Measurements from ENCODE around the gene CD55.

The CD55 gene

GRCh38 chr1:207398986-207399385 is 77.5 kb downstream of the CD55 start:
- DNase-seq = no peak
- Histone ChIP-seq H3K4me3 (ENCODE audit: low read depth, low read length) (no peak overlapping the region), H3K36me3 (no peaks in the 10 kb centered on the region), H3K27me3 (peaks cover 7% of the 10 kb centered on the region), H3K4me1 (no peaks in the 10 kb centered on the region), H3K9me3 (no peaks in the 10 kb centered on the region)
- TF ChIP-seq CTCF (IDR thresholded peaks at IDR 0.05; ENCODE audit: low read depth, low read length) = no peak

- no peaks in the 10 kb centered on the region for H3K36me3 ChIP-seq
- no peak for DNase-seq
- no peak overlapping the region for H3K4me3 ChIP-seq (ENCODE audit: low read depth, low read length)
- TF ChIP-seq CTCF (IDR thresholded peaks at IDR 0.05; ENCODE audit: low read depth, low read length) = peak; percentile 35; the same call in 1 of the 2 replicates
- no peaks in the 10 kb centered on the region for H3K4me1 ChIP-seq
- H3K9me3 ChIP-seq = no peaks in the 10 kb centered on the region
- H3K27me3 ChIP-seq = peaks cover 10% of the 10 kb centered on the region
Observed at GRCh38 chr1:207401578-207401977, 80.1 kb downstream of the CD55 start.

GRCh38 chr1:207402744-207403143 is 81.3 kb downstream of the CD55 start:
- H3K36me3 ChIP-seq = no peaks in the 10 kb centered on the region
- no peak for TF ChIP-seq CTCF (IDR thresholded peaks at IDR 0.05; ENCODE audit: low read depth, low read length)
- DNase-seq = no peak

GRCh38 chr1:207404849-207405525 is 83.5 kb downstream of the CD55 start:
- TF ChIP-seq CTCF (IDR thresholded peaks at IDR 0.05; ENCODE audit: low read depth, low read length) = peak; percentile 87
- H3K27me3 ChIP-seq = peaks cover 27% of the 10 kb centered on the region
- H3K9me3 ChIP-seq = no peaks in the 10 kb centered on the region
- H3K36me3 ChIP-seq = no peaks in the 10 kb centered on the region
- H3K4me1 ChIP-seq = no peaks in the 10 kb centered on the region
- no peak for DNase-seq
- no peak overlapping the region for H3K4me3 ChIP-seq (ENCODE audit: low read depth, low read length)

More at GRCh38 chr1:207402744-207403143, 81.3 kb downstream of the CD55 start:
- no peaks in the 10 kb centered on the region for H3K9me3 ChIP-seq
- H3K27me3 ChIP-seq = peaks cover 14% of the 10 kb centered on the region
- no peaks in the 10 kb centered on the region for H3K4me1 ChIP-seq
- H3K4me3 ChIP-seq (ENCODE audit: low read depth, low read length) = no peak overlapping the region

GRCh38 chr1:207405814-207406213 is 84.3 kb downstream of the CD55 start:
- Histone ChIP-seq H3K9me3 (no peaks in the 10 kb centered on the region), H3K36me3 (no peaks in the 10 kb centered on the region), H3K4me1 (no peaks in the 10 kb centered on the region), H3K27me3 (peaks cover 27% of the 10 kb centered on the region), H3K4me3 (ENCODE audit: low read depth, low read length) (no peak overlapping the region)
- no peak for DNase-seq
- no peak for TF ChIP-seq CTCF (IDR thresholded peaks at IDR 0.05; ENCODE audit: low read depth, low read length)

GRCh38 chr1:207407655-207408260 is 86.3 kb downstream of the CD55 start:
- H3K4me3 ChIP-seq (ENCODE audit: low read depth, low read length) = no peak overlapping the region

More at GRCh38 chr1:207407655-207408260, 86.3 kb downstream of the CD55 start:
- H3K36me3 ChIP-seq = no peaks in the 10 kb centered on the region
- TF ChIP-seq CTCF (IDR thresholded peaks at IDR 0.05; ENCODE audit: low read depth, low read length) = no peak
- H3K4me1 ChIP-seq = no peaks in the 10 kb centered on the region
- H3K27me3 ChIP-seq = peaks cover 20% of the 10 kb centered on the region
- no peaks in the 10 kb centered on the region for H3K9me3 ChIP-seq
- no peak for DNase-seq

All from BE2C (cell line).